HCT116 (cell line): Measurements from ENCODE around the gene LMO7. TPM values are rescaled to one million over a fixed set of nuclear protein-coding genes. Genes with fewer than 3 reads are reported as not detected.

Source experiments
- ATAC-seq: fragments of 200-7000 bp; cut with Tn5 transposase; 2 replicates; pipeline ENCODE4 v1.9.1; 2020; ENCODE audit warnings: mild to moderate bottlenecking, moderate library complexity
- BruUV-seq: library from RNA; stranded (reverse); fragments of 400-500 nt; replicated peaks from 2 replicates; lab custom pipeline; 2021; lab: Mats Ljungman, UMichigan
- CTCF ChIA-PET: fragments of 300-600 bp; sonication (Branson Sonifier 250); formaldehyde crosslinking; loops from one replicate; lab custom pipeline; 2021; ENCODE audit warnings: antibody characterized with exemption; lab: Charles Lee
- POLR2A ChIA-PET: fragments of 300-600, 350-600 bp; sonication (Branson Sonifier 250); formaldehyde crosslinking; loops from one replicate; lab custom pipeline; 2021; ENCODE audit warnings: antibody characterized with exemption; lab: Charles Lee
- RAD21 ChIA-PET, 2 experiments: fragments of 300-600 bp; sonication (Branson Sonifier 250); formaldehyde crosslinking; loops; one replicate each; lab custom pipeline; 2023; ENCODE audit warnings: low total read pairs in 2 of 2; ENCODE audit not compliant: uncharacterized antibody in 2 of 2, unreplicated experiment in 2 of 2, low non-redundant PET in 1 of 2; lab: Charles Lee
- DNase-seq: peaks from one replicate; pipeline ENCODE4 v3.0.0-alpha.2; 2010; ENCODE audit warnings: low read depth, low spot score
- H2AFZ ChIP-seq: fragments of 200-600 bp; shearing (Covaris generic), sonication (generic); 2 replicates; pipeline ENCODE4 v1.6.1; 2017; ENCODE audit warnings: low read depth, mixed run types, mixed read lengths, antibody characterized with exemption, low read length; ENCODE audit not compliant: poor library complexity, severe bottlenecking
- H3K27ac ChIP-seq: 2 replicates; pipeline ENCODE4 v1.5.1; 2012; ENCODE audit warnings: low read depth, low read length
- H3K27me3 ChIP-seq: fragments of 200-600 bp; sonication (generic); 2 replicates; pipeline ENCODE4 v1.6.1; 2016; ENCODE audit warnings: mixed run types, low read length, mixed read lengths; ENCODE audit not compliant: insufficient read depth
- H3K36me3 ChIP-seq, 2 experiments: fragments of 200-500 bp in 1 of 2; fragments of 200-600 bp in 1 of 2; sonication (Bioruptor generic) in 1 of 2; sonication (generic) in 1 of 2; 2 replicates each; pipeline versions ENCODE4 v1.5.1 to v1.6.1; 2014 to 2016; ENCODE audit warnings: low read length in 2 of 2, inconsistent platforms in 1 of 2, mixed read lengths in 1 of 2, mixed run types in 1 of 2; ENCODE audit not compliant: insufficient read depth in 2 of 2, control insufficient read depth in 1 of 2
- H3K4me1 ChIP-seq, 2 experiments: fragments of 200-600 bp in 1 of 2; sonication (generic) in 1 of 2; 2 replicates each; pipeline versions ENCODE4 v1.5.1 to v1.6.1; 2012 to 2017; ENCODE audit warnings: low read length in 2 of 2, inconsistent platforms in 1 of 2, mild to moderate bottlenecking in 1 of 2, mixed read lengths in 1 of 2, mixed run types in 1 of 2, moderate library complexity in 1 of 2; ENCODE audit not compliant: insufficient read depth in 2 of 2, control insufficient read depth in 1 of 2
- H3K4me2 ChIP-seq: fragments of 200-600 bp; sonication (generic); 2 replicates; pipeline ENCODE4 v1.6.1; 2017; ENCODE audit warnings: mixed run types, low read length, mixed read lengths
- H3K4me3 ChIP-seq, 2 experiments: fragments of 200-600 bp in 1 of 2; sonication (generic) in 1 of 2; replicated peaks in 1 of 2; 2 replicates each; pipeline ENCODE4 v1.5.1; 2011 to 2016; ENCODE audit warnings: low read length in 2 of 2, control low read depth in 1 of 2, low read depth in 1 of 2, mild to moderate bottlenecking in 1 of 2, mixed read lengths in 1 of 2, mixed run types in 1 of 2
- H3K79me2 ChIP-seq: fragments of 200-600 bp; sonication (generic); 2 replicates; pipeline ENCODE4 v1.6.1; 2017; ENCODE audit warnings: mild to moderate bottlenecking, mixed run types, low read length, moderate library complexity, mixed read lengths; ENCODE audit not compliant: insufficient read depth
- H3K9ac ChIP-seq: fragments of 200-600 bp; sonication (generic); 2 replicates; pipeline ENCODE4 v1.6.1; 2016; ENCODE audit warnings: low read length, mixed read lengths
- H3K9me2 ChIP-seq: fragments of 200-600 bp; sonication (generic), shearing (Covaris generic); 2 replicates; pipeline ENCODE4 v1.6.1; 2017; ENCODE audit warnings: mixed run types, mild to moderate bottlenecking, moderate library complexity; ENCODE audit not compliant: insufficient read depth
- H3K9me3 ChIP-seq, 2 experiments: fragments of 200-500 bp in 1 of 2; fragments of 200-600 bp in 1 of 2; sonication (Bioruptor generic) in 1 of 2; sonication (generic) in 1 of 2; 2 replicates each; pipeline ENCODE4 v1.6.1; 2014 to 2017; ENCODE audit warnings: low read length in 2 of 2, mixed read lengths in 2 of 2, inconsistent platforms in 1 of 2, low read depth in 1 of 2, mild to moderate bottlenecking in 1 of 2, mixed run types in 1 of 2, moderate library complexity in 1 of 2; ENCODE audit not compliant: control insufficient read depth in 1 of 2, insufficient read depth in 1 of 2
- H4K20me1 ChIP-seq: fragments of 200-600 bp; sonication (generic), shearing (Covaris generic); 2 replicates; pipeline ENCODE4 v1.6.1; 2017; ENCODE audit warnings: mixed run types, mild to moderate bottlenecking, moderate library complexity; ENCODE audit not compliant: insufficient read depth
- CTCF ChIP-seq, 3 experiments: fragments of 200-600 bp in 1 of 3; sonication (generic) in 1 of 3; IDR thresholded peaks in 2 of 3; conservative IDR thresholded peaks in 1 of 3; 2 replicates each; pipeline ENCODE4 v1.5.1; 2012 to 2017; ENCODE audit warnings: low read depth in 2 of 3, low read length in 2 of 3, antibody characterized with exemption in 1 of 3, borderline replicate concordance in 1 of 3, control low read depth in 1 of 3, mild to moderate bottlenecking in 1 of 3, mixed read lengths in 1 of 3, mixed run types in 1 of 3, moderate library complexity in 1 of 3; ENCODE audit not compliant: insufficient read depth in 1 of 3
- EGR1 ChIP-seq: IDR thresholded peaks from 2 replicates; pipeline ENCODE4 v1.6.1; 2012; ENCODE audit warnings: low read depth
- ELF1 ChIP-seq: IDR thresholded peaks from 2 replicates; pipeline ENCODE4 v1.6.1; 2012; ENCODE audit warnings: low read depth, borderline replicate concordance
- EZH2 ChIP-seq: fragments of 200-600 bp; sonication (generic); IDR thresholded peaks from 2 replicates; pipeline ENCODE4 v1.6.1; 2017; ENCODE audit warnings: antibody characterized with exemption, mixed run types
- EZH2phosphoT487 ChIP-seq: fragments of 200-600 bp; IDR thresholded peaks from 2 replicates; pipeline ENCODE4 v1.6.1; 2018; ENCODE audit warnings: antibody characterized with exemption, borderline replicate concordance
- FOSL1 ChIP-seq: IDR thresholded peaks from 2 replicates; pipeline ENCODE4 v1.6.1; 2012; ENCODE audit warnings: low read depth
- POLR2A ChIP-seq: IDR thresholded peaks from 2 replicates; pipeline ENCODE4 v1.7.0; 2011; ENCODE audit warnings: borderline replicate concordance; ENCODE audit not compliant: insufficient read depth, insufficient read length; ENCODE audit errors: extremely low read depth
- POLR2AphosphoS5 ChIP-seq: IDR thresholded peaks from 2 replicates; pipeline ENCODE4 v1.6.1; 2011; ENCODE audit warnings: mild to moderate bottlenecking, low read depth, low read length, moderate library complexity
- SRF ChIP-seq: IDR thresholded peaks from 2 replicates; pipeline ENCODE4 v1.6.1; 2012; ENCODE audit warnings: low read depth
- TCF7L2 ChIP-seq: IDR thresholded peaks from 2 replicates; pipeline ENCODE4 v1.7.0; 2011; ENCODE audit warnings: borderline replicate concordance, inconsistent platforms; ENCODE audit not compliant: insufficient read depth, insufficient read length; ENCODE audit errors: extremely low read depth
- YY1 ChIP-seq: IDR thresholded peaks from 2 replicates; pipeline ENCODE4 v1.6.1; 2011; ENCODE audit warnings: low read length, low read depth, moderate library complexity, mild to moderate bottlenecking; ENCODE audit not compliant: insufficient replicate concordance; ENCODE audit errors: extremely low read depth
- ZFX ChIP-seq: fragments of 450-650 bp; IDR thresholded peaks from 2 replicates; pipeline ENCODE4 v1.6.1; 2017
- ZNF274 ChIP-seq: fragments of 200-500 bp; sonication (Bioruptor generic); IDR thresholded peaks from 2 replicates; pipeline ENCODE4 v1.6.1; 2014; ENCODE audit warnings: mild to moderate bottlenecking, low read depth, low read length, inconsistent platforms
- intact Hi-C: fragments of 100-400 bp; cut with micrococcal nuclease; formaldehyde crosslinking; loops from 2 replicates; pipeline ENCODE4 v1.10.0; 2022
- total RNA-seq: library from RNA; stranded (reverse); gene quantifications from one replicate; pipeline ENCODE4 v1.2.1, GENCODE V29; 2021; ENCODE audit not compliant: unreplicated experiment
- TF ChIP-seq, protein P1 (sequence below): IDR thresholded peaks from 2 replicates; pipeline ENCODE4 v1.6.1; 2012; ENCODE audit warnings: low read depth
- TF ChIP-seq, protein P2 (sequence below): IDR thresholded peaks from 2 replicates; pipeline ENCODE4 v1.6.1; 2012
- TF ChIP-seq, protein P3 (sequence below): IDR thresholded peaks from 2 replicates; pipeline ENCODE4 v1.6.1; 2012

LMO7 gene
- total RNA-seq, 1 experiment from 2014 or later = 8.1 TPM

DNA sequence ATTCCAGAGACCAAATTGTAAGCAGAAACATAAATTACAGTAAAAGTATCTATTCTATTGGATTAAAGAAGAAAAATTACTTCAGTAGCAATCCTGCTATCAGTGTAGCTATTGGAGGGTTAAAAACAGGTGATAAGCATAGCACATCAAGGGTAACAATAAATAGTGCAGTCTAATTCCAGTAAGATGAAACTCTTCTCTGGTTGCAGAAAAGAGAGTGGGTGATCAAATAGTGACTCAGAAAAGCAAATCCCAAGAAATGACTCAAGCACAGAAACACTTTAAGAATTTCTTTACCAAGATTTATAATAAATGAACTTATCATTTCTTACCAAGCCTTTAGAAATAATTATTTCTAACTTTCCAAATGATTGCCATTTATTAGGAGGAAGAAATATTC lies 135.7 kb downstream of the LMO7 start (continued):
- TF ChIP-seq, protein P1, sequence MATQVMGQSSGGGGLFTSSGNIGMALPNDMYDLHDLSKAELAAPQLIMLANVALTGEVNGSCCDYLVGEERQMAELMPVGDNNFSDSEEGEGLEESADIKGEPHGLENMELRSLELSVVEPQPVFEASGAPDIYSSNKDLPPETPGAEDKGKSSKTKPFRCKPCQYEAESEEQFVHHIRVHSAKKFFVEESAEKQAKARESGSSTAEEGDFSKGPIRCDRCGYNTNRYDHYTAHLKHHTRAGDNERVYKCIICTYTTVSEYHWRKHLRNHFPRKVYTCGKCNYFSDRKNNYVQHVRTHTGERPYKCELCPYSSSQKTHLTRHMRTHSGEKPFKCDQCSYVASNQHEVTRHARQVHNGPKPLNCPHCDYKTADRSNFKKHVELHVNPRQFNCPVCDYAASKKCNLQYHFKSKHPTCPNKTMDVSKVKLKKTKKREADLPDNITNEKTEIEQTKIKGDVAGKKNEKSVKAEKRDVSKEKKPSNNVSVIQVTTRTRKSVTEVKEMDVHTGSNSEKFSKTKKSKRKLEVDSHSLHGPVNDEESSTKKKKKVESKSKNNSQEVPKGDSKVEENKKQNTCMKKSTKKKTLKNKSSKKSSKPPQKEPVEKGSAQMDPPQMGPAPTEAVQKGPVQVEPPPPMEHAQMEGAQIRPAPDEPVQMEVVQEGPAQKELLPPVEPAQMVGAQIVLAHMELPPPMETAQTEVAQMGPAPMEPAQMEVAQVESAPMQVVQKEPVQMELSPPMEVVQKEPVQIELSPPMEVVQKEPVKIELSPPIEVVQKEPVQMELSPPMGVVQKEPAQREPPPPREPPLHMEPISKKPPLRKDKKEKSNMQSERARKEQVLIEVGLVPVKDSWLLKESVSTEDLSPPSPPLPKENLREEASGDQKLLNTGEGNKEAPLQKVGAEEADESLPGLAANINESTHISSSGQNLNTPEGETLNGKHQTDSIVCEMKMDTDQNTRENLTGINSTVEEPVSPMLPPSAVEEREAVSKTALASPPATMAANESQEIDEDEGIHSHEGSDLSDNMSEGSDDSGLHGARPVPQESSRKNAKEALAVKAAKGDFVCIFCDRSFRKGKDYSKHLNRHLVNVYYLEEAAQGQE = no peak
- TF ChIP-seq TCF7L2 = no peak
- peak; percentile 86 for TF ChIP-seq FOSL1
- no peak for TF ChIP-seq POLR2A
- TF ChIP-seq SRF = no peak
- TF ChIP-seq ZNF274 = no peak
- TF ChIP-seq ELF1 = no peak
- no peak for TF ChIP-seq ZFX
- TF ChIP-seq, protein P2, sequence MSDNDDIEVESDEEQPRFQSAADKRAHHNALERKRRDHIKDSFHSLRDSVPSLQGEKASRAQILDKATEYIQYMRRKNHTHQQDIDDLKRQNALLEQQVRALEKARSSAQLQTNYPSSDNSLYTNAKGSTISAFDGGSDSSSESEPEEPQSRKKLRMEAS = no peak

DNA sequence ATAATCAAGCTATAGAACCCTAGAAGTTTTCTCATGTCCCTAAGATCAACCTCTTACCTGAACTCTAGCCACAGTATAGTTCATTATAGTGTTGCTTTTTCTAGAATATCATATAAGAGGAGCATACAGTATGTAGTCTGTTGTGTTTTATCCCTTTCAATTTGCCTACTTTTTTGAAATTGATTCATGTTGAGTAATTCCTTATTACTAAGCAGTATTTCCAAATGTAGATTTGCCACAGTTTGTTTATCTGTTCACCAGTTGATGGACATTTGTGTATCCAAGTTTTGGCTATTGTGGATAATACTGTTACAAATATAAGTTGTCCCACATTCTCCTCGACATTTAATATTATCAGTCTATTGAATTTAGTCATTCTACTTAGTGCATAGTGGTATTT lies 138.0 kb downstream of the LMO7 start:
- ChIA-PET RAD21 (no interaction called here), CTCF (interaction anchor here (1.5 kb wide), 1 partner anchor 78 kb away, joined by 3 read pairs; no protein-coding TSS in a partner anchor), POLR2A (no interaction called here)
- Histone ChIP-seq H3K27me3 (no peaks in the 10 kb centered on the region), H3K4me3 (no peak overlapping the region), H3K4me1 (peaks cover 7 to 23% of the 10 kb centered on the region in 2 experiments), H2AFZ (no peak overlapping the region), H3K79me2 (no peaks in the 10 kb centered on the region), H3K4me2 (no peak overlapping the region), H3K36me3 (no peaks in the 10 kb centered on the region), H3K27ac (no peak overlapping the region), H3K9me3 (no peaks in the 10 kb centered on the region), H3K9ac (no peak overlapping the region), H3K9me2 (no peaks in the 10 kb centered on the region), H4K20me1 (no peaks in the 10 kb centered on the region)
- ATAC-seq = no peak
- no peak for DNase-seq
- intact Hi-C loops = no loop called here
- no TSS peak for BruUV-seq
- no peak for TF ChIP-seq POLR2A
- TF ChIP-seq ZNF274 = no peak
- TF ChIP-seq POLR2AphosphoS5 = no peak
- no peak for TF ChIP-seq EZH2
- no peak for TF ChIP-seq EZH2phosphoT487
- TF ChIP-seq, protein P3, sequence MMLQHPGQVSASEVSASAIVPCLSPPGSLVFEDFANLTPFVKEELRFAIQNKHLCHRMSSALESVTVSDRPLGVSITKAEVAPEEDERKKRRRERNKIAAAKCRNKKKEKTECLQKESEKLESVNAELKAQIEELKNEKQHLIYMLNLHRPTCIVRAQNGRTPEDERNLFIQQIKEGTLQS = no peak
- TF ChIP-seq YY1 = no peak
- TF ChIP-seq CTCF (IDR thresholded peaks at IDR 0.05 in 2 of 3, conservative IDR thresholded peaks at IDR 0.05 in 1 of 3; ENCODE audit: borderline replicate concordance in 1 of 3, insufficient read depth in 1 of 3, low read depth in 2 of 3, low read length in 2 of 3) = no peak
- no peak for TF ChIP-seq FOSL1
- TF ChIP-seq SRF = no peak
- TF ChIP-seq EGR1 = no peak
- no peak for TF ChIP-seq TCF7L2
